HG03108 (cell line): ENCODE data around the gene SLC22A5.

Source experiments
- ATAC-seq: cut with Tn5 transposase; IDR thresholded peaks from one replicate; pipeline ENCODE4 v1.9.1; 2021; ENCODE audit warnings: moderate library complexity; ENCODE audit not compliant: unreplicated experiment

SLC22A5 gene

DNA sequence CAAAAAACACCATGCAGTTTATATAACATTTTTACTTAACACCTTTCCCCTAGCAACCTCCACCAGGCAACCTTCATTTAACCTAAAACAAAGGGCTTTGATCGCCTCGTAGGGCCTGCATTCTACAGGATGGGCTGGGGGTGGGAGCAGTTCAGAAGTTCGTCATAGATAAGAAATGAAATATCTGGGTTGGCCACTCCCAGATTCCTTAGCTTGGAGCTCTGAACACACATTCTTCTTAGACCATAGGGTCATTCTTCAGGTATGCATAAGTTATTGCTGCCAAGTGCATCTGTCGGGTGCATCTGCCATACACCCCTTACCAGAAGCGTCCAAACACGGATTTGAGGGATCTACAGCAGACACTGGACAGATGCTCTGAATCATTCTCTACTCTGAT, 4.3 kb upstream of the SLC22A5 start:
- no peak for ATAC-seq

- no peak for ATAC-seq
These were observed 1.3 kb upstream of the SLC22A5 start for GRCh38 chr5:132368186-132368585.

DNA sequence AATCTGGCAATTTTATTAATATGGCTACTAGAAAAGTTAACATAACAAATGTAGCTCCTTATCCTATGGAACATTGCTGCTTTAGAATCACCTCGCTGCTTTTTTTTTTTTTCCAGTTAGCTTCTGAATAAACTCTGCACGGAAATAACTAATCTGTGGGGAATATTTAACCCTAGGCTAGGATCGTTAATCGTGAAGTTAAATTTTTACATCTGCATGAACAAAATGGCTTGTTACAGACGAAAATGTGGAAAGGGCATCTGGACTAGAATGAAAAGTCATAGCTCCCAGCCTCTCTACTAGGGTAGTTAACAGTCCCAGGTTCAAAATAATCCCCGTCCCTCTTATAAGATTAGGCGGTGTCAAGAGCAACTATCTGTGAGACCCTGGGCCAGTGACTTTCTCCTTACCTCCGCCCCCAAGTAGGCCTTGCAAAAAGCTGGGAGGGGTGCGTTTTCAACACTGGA, 470 bp upstream of the SLC22A5 start:
- no peak for ATAC-seq

DNA sequence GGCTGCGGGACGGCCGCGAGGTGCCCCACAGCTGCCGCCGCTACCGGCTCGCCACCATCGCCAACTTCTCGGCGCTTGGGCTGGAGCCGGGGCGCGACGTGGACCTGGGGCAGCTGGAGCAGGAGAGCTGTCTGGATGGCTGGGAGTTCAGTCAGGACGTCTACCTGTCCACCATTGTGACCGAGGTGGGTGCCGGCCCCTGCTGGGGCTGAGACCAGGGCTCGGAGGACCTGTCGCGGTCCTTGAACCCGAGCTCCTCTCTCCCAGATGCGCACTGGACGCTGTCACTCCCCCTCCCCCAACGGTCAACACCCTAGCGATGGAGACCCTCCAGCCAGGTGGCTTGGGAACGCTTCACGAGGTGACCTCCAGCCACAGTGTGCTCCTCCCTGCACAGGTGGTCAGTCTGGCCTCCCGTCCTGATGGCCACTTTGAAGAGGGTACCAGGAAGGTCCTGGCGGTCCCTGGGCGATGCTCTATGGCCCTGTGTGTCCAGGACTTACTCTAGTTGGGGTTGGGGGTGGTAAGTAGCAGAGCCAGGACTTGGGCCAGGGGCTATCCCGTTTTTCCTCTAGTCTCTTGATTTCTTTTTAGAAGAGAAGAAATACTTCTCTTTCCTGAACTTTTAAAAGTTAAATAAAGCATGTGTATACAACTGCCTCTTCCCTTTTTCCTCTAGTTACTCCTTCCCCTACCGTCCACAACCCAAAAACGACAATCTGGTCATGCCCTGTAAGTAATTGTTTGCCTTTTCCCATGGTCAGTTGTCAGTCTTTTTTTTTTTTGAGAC, 866 bp downstream of the SLC22A5 start:
- ATAC-seq = no peak

GRCh38 chr5:132370971-132371602, 1.6 kb downstream of the SLC22A5 start:
- ATAC-seq = no peak

GRCh38 chr5:132371603-132371994, 2.1 kb downstream of the SLC22A5 start:
- no peak for ATAC-seq

DNA sequence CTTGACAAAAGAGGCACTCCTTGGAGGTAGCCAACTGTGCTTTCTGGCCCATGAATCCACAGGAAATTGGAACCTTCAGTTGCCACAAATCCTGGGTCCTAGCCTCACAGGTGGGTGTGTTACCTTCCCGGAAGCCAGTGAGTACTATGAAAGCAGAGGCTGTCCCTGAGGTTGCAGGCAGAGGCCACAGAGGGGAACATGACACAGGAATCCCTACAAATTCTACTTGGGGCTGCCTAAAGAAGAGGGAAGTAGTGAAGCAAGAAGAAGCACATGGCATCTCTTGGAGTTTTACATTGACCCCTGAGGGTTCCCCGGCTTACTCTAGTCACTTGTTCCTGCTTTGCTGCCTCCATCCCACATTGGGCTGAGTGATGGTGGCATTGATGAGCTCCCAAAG, 2.6 kb downstream of the SLC22A5 start:
- no peak for ATAC-seq

DNA sequence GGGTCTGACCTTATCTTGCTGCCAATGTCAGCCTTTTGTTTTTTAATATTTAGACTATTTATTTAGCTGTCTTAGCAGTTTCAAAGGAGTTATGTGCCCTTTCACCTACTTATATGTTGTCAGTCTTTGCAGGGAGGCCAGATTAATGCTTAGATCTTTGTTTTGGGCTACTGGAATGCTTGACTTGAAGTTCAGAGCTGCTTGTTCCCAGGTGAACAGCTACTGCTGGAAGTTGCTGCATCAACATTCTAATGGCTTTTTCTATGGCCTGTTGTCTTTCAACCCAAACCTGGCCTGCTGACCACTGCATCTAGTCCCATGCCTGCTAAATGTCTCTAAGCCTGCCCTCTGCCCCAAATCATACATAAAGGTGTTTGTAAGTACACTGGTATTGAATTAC, 3.0 kb downstream of the SLC22A5 start:
- no peak for ATAC-seq

DNA sequence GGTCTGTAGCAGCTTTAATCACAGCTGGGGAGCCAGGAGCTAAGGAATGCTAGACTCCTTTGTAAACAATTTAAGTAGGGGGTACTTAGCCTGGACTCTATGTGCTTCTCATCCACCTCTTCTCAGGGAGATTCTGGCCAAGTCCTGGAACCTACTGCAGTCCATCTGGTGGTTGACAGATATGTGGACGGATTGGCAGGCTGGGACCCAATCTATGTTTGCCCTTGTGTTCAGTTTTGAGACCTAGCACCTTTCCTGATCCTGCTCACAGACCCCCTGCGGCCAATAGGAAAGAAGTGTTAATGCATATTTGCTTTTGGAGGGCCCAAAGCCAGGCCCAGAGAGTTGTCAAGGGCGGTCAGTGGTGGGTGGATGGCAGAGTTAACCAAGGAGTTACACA, 6.4 kb downstream of the SLC22A5 start:
- no peak for ATAC-seq

GRCh38 chr5:132376694-132377641, 7.5 kb downstream of the SLC22A5 start:
- ATAC-seq = no peak

DNA sequence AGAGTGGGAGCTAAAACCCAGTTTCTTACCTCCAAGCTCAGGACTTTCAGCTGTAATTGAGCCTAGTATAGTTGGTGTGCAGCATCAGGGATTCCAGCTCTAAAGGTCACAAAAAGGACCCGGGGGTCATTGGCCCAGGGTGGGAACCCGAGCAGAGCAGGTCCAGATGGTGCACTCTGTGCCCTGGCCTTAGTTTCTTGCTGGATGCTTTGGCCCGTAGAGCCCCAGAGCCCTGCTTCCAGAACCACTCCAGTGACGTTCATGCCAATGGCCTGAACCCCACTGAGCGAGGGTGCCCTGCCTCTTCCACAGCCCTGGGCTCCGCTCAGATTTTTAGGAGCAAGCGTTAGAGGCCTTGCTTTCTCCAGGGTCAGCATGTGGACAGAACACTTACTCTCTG, 8.2 kb downstream of the SLC22A5 start:
- ATAC-seq = no peak

DNA sequence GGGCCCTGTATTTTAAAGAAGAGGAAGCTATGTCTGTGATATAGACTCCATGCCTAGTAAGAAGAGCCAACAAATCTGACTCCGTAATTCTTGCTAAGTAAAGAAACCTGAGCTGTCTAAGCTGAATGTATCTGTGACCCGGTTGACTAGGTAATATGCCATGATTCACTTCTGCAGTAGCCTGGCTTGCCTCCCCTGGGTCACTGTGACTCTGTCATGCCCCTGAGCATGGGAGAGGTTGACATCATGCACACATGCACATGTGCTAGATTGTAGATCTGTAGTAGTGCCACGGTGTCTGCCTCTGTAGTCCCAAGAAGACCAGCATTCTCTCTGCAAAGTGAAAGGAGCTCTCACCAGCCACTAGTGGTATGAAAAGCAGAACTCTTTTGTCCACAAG, 9.1 kb downstream of the SLC22A5 start:
- ATAC-seq = no peak

DNA sequence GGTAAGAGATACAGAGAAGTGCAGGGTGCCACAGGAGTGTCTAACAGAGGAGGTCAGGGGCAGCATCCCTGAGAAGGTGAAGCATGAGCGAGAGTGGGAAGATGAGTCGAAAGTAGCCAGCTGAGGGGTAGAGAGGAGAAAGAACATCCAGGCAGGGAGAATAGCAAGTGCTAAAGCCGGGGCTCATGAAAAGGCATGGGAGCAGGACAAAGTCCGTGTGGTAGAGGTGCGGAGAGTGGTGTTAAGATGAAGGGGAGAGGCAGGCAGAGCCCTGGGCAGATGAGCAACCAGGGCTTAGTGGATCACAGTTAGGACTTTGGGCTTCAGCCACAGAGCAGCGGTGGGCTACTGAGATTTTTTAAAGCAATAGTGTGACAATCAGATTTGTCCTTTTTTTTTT, 10.5 kb downstream of the SLC22A5 start:
- ATAC-seq = no peak

- no peak for ATAC-seq
These were observed 11.2 kb downstream of the SLC22A5 start for GRCh38 chr5:132380741-132381140.

DNA sequence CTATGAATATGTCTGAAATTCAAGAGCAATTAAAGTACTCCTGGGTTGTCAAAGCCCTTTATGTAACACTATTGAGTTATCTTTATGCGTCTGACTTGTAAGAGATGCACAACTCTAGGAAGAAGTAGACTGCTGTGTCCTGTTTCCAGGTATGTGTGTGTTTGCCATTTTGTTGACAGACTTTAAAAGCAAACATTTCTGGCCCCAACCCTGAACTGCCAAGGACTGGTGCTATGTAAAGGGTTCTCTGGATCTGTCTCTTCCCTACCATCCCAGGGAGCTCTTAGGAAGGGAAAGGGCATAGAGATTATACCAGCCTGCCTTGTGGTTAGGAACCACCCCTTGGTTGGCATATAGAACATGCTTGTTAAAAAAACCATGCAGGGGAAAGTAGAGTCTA, 12.1 kb downstream of the SLC22A5 start:
- ATAC-seq = no peak

DNA sequence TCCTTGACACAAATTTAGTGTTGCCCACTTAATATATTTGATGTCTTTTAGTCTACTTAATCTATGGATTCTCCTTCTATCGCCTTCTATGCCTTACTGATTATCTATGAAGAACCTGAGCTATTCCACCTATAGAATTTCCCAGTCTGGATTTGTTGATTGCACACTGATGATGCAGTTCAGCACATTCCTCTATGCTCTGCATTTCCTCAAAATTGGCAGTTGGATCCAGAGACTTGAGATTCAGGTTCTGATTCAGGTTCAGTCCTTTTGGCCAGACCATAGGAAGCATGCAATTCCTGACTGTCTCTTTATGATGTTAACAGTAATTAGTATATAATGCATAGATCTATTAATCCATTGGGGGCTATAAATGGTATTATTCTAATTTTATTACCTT, 13.8 kb downstream of the SLC22A5 start:
- ATAC-seq = no peak

GRCh38 chr5:132383984-132384383, 14.5 kb downstream of the SLC22A5 start:
- no peak for ATAC-seq

DNA sequence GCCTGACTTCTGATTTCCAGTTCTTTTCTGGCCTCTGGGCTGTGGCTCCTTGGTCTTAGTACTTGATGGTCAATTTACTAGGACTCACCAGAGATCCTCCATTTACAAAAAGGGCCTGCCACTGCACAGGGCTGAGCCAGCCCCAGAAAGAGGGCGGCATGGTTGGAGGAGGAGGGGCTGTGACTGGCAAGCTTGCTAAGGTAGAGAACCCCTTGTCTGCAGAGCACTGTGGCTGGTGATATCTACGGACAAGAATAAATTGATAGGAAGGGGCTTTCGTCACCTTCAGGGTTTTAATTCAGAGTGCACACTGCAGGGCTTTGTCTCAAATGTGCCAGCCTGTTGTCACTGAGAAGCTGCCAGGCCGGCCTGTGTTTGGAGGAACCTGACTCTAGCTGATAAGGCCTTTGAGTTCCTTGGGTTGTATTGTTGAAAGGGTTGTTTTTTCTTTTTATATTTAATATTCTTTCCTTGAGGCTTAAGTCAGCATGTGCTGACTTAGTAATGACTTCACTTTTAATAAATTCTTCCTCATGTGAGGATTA, 15.1 kb downstream of the SLC22A5 start:
- no peak for ATAC-seq

GRCh38 chr5:132385326-132386105, 16.0 kb downstream of the SLC22A5 start:
- peak; percentile 54 for ATAC-seq

GRCh38 chr5:132386644-132387286, 17.3 kb downstream of the SLC22A5 start:
- peak; percentile 45 for ATAC-seq
